ENCODE results near the gene ACTL7A.

- TF ChIP-seq REL (CRISPR knock-in tag; conservative IDR thresholded peaks at IDR 0.05) (no peak), ATF3 (CRISPR knock-in tag; IDR thresholded peaks at IDR 0.05) (no peak)
These were observed 10.9 kb upstream of the ACTL7A start for GRCh38 chr9:108851138-108851537.

All from HepG2 (cell line).